GM23338 (cell line): ENCODE data around the gene UROS.

Source experiments
- CTCF ChIP-seq, 2 experiments: fragments of 200-600 bp in 1 of 2; sonication (generic) in 1 of 2; conservative IDR thresholded peaks; 2 replicates each; pipeline versions ENCODE4 v1.5.1 to v1.6.1; 2016 to 2017; ENCODE audit warnings: antibody characterized with exemption in 2 of 2, low read depth in 2 of 2, mild to moderate bottlenecking in 2 of 2, moderate library complexity in 1 of 2
- ETS1 ChIP-seq: IDR thresholded peaks from 2 replicates; pipeline ENCODE4 v1.6.1; 2016; ENCODE audit warnings: antibody characterized with exemption
- EZH2 ChIP-seq: fragments of 200-600 bp; sonication (generic); IDR thresholded peaks from one replicate; pipeline ENCODE4 v1.8.0; 2017; ENCODE audit warnings: antibody characterized with exemption, mild to moderate bottlenecking, low read depth; ENCODE audit not compliant: unreplicated experiment
- EZH2phosphoT487 ChIP-seq: fragments of 200-600 bp; sonication (generic); IDR thresholded peaks from one replicate; pipeline ENCODE4 v1.8.1; 2018; ENCODE audit warnings: antibody characterized with exemption; ENCODE audit not compliant: unreplicated experiment
- NANOG ChIP-seq: IDR thresholded peaks from 2 replicates; pipeline ENCODE4 v1.6.1; 2016; ENCODE audit warnings: antibody characterized with exemption, borderline replicate concordance
- POLR2AphosphoS5 ChIP-seq: IDR thresholded peaks from 2 replicates; pipeline ENCODE4 v1.6.1; 2016; ENCODE audit warnings: antibody characterized with exemption, low read depth
- ZNF114 ChIP-seq: fragments of 250-450 bp; sonication (Bioruptor Pico); IDR thresholded peaks from 2 replicates; pipeline ENCODE4 v1.5.0; 2020; ENCODE audit warnings: mild to moderate bottlenecking, moderate library complexity
- TF ChIP-seq, protein P1 (sequence below): IDR thresholded peaks from one replicate; pipeline ENCODE4 v1.6.1; 2018; ENCODE audit warnings: antibody characterized with exemption; ENCODE audit not compliant: unreplicated experiment
- TF ChIP-seq, protein P2 (sequence below): fragments of 250-450 bp; sonication (Bioruptor Pico); IDR thresholded peaks from 2 replicates; pipeline ENCODE4 v1.5.0; 2020; ENCODE audit warnings: mild to moderate bottlenecking, moderate library complexity

- TF ChIP-seq CTCF (conservative IDR thresholded peaks at IDR 0.05; ENCODE audit: low read depth in 2 of 2) (no peak), POLR2AphosphoS5 (no peak), EZH2phosphoT487 (no peak), NANOG (no peak), EZH2 (no peak), ZNF114 (CRISPR knock-in tag) (no peak), ETS1 (no peak)
- TF ChIP-seq, protein P1, sequence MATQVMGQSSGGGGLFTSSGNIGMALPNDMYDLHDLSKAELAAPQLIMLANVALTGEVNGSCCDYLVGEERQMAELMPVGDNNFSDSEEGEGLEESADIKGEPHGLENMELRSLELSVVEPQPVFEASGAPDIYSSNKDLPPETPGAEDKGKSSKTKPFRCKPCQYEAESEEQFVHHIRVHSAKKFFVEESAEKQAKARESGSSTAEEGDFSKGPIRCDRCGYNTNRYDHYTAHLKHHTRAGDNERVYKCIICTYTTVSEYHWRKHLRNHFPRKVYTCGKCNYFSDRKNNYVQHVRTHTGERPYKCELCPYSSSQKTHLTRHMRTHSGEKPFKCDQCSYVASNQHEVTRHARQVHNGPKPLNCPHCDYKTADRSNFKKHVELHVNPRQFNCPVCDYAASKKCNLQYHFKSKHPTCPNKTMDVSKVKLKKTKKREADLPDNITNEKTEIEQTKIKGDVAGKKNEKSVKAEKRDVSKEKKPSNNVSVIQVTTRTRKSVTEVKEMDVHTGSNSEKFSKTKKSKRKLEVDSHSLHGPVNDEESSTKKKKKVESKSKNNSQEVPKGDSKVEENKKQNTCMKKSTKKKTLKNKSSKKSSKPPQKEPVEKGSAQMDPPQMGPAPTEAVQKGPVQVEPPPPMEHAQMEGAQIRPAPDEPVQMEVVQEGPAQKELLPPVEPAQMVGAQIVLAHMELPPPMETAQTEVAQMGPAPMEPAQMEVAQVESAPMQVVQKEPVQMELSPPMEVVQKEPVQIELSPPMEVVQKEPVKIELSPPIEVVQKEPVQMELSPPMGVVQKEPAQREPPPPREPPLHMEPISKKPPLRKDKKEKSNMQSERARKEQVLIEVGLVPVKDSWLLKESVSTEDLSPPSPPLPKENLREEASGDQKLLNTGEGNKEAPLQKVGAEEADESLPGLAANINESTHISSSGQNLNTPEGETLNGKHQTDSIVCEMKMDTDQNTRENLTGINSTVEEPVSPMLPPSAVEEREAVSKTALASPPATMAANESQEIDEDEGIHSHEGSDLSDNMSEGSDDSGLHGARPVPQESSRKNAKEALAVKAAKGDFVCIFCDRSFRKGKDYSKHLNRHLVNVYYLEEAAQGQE, result no peak
- TF ChIP-seq, protein P2, sequence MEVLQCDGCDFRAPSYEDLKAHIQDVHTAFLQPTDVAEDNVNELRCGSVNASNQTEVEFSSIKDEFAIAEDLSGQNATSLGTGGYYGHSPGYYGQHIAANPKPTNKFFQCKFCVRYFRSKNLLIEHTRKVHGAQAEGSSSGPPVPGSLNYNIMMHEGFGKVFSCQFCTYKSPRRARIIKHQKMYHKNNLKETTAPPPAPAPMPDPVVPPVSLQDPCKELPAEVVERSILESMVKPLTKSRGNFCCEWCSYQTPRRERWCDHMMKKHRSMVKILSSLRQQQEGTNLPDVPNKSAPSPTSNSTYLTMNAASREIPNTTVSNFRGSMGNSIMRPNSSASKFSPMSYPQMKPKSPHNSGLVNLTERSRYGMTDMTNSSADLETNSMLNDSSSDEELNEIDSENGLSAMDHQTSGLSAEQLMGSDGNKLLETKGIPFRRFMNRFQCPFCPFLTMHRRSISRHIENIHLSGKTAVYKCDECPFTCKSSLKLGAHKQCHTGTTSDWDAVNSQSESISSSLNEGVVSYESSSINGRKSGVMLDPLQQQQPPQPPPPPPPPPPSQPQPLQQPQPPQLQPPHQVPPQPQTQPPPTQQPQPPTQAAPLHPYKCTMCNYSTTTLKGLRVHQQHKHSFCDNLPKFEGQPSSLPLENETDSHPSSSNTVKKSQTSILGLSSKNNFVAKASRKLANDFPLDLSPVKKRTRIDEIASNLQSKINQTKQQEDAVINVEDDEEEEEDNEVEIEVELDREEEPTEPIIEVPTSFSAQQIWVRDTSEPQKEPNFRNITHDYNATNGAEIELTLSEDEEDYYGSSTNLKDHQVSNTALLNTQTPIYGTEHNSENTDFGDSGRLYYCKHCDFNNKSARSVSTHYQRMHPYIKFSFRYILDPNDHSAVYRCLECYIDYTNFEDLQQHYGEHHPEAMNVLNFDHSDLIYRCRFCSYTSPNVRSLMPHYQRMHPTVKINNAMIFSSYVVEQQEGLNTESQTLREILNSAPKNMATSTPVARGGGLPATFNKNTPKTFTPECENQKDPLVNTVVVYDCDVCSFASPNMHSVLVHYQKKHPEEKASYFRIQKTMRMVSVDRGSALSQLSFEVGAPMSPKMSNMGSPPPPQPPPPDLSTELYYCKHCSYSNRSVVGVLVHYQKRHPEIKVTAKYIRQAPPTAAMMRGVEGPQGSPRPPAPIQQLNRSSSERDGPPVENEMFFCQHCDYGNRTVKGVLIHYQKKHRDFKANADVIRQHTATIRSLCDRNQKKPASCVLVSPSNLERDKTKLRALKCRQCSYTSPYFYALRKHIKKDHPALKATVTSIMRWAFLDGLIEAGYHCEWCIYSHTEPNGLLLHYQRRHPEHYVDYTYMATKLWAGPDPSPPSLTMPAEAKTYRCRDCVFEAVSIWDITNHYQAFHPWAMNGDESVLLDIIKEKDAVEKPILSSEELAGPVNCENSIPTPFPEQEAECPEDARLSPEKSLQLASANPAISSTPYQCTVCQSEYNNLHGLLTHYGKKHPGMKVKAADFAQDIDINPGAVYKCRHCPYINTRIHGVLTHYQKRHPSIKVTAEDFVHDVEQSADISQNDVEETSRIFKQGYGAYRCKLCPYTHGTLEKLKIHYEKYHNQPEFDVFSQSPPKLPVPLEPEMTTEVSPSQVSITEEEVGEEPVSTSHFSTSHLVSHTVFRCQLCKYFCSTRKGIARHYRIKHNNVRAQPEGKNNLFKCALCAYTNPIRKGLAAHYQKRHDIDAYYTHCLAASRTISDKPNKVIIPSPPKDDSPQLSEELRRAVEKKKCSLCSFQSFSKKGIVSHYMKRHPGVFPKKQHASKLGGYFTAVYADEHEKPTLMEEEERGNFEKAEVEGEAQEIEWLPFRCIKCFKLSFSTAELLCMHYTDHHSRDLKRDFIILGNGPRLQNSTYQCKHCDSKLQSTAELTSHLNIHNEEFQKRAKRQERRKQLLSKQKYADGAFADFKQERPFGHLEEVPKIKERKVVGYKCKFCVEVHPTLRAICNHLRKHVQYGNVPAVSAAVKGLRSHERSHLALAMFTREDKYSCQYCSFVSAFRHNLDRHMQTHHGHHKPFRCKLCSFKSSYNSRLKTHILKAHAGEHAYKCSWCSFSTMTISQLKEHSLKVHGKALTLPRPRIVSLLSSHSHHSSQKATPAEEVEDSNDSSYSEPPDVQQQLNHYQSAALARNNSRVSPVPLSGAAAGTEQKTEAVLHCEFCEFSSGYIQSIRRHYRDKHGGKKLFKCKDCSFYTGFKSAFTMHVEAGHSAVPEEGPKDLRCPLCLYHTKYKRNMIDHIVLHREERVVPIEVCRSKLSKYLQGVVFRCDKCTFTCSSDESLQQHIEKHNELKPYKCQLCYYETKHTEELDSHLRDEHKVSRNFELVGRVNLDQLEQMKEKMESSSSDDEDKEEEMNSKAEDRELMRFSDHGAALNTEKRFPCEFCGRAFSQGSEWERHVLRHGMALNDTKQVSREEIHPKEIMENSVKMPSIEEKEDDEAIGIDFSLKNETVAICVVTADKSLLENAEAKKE, result no peak
Observed at GRCh38 chr10:125772864-125773180, 50.2 kb downstream of the UROS start.
